Kidney (tissue), 14 donors: ENCODE results near the gene HOXC5. TPM values are rescaled to one million over a fixed set of nuclear protein-coding genes. Genes with fewer than 3 reads are reported as not detected.

Source experiments
- DNase-seq, 5 donors: peaks; one replicate each; pipeline ENCODE4 v3.0.0-alpha.2; 2013 to 2020
- FAIRE-seq: peaks from 2 replicates; lab custom pipeline; 2012; peaks lifted over from hg19 to GRCh38; lab: Jason Lieb, UNC
- H3K27ac ChIP-seq, 2 donors: one replicate each; pipeline ENCODE4 v1.7.0; 2013; ENCODE audit warnings: low read depth in 2 of 2, low read length in 2 of 2, inconsistent platforms in 1 of 2
- H3K27me3 ChIP-seq: one replicate; pipeline ENCODE4 v1.7.1; 2013; ENCODE audit warnings: low read length, inconsistent platforms; ENCODE audit not compliant: control insufficient read depth, insufficient read depth
- H3K36me3 ChIP-seq, 3 donors: one replicate each; pipeline versions ENCODE4 v1.7.0 to v1.7.1; 2013; ENCODE audit warnings: low read length in 3 of 3, control low read depth in 1 of 3, inconsistent platforms in 1 of 3; ENCODE audit not compliant: insufficient read depth in 3 of 3, control insufficient read depth in 2 of 3
- H3K4me1 ChIP-seq, 3 donors: one replicate each; pipeline versions ENCODE4 v1.7.0 to v1.7.1; 2013; ENCODE audit warnings: low read length in 3 of 3, inconsistent platforms in 1 of 3, low read depth in 1 of 3; ENCODE audit not compliant: control insufficient read depth in 2 of 3, insufficient read depth in 2 of 3
- H3K4me3 ChIP-seq, 3 donors: one replicate each; pipeline versions ENCODE4 v1.7.0 to v1.8.1; 2013; ENCODE audit warnings: low read length in 3 of 3, control low read depth in 1 of 3, inconsistent platforms in 1 of 3
- H3K9ac ChIP-seq, 3 donors: one replicate each; pipeline versions ENCODE4 v1.7.0 to v1.7.1; 2013; ENCODE audit warnings: low read length in 3 of 3, control low read depth in 1 of 3, inconsistent platforms in 1 of 3
- H3K9me3 ChIP-seq, 3 donors: one replicate each; pipeline versions ENCODE4 v1.7.0 to v1.7.1; 2013; ENCODE audit warnings: low read length in 3 of 3, control low read depth in 1 of 3, inconsistent platforms in 1 of 3; ENCODE audit not compliant: control insufficient read depth in 2 of 3, insufficient read depth in 1 of 3
- intact Hi-C: fragments of 100-400 bp; cut with DNase I; formaldehyde crosslinking; loops from one replicate; pipeline ENCODE4 v1.11.1; 2022
- polyA plus RNA-seq: library from polyadenylated mRNA; stranded (reverse); fragments of 350-450 nt; fragmentation: Illumina TruSeq; extraction: RNeasy Lipid Tissue Mini Kit (QIAGEN cat#74804); gene quantifications from one replicate; pipeline ENCODE4 v1.2.3, GENCODE V29; 2014; ENCODE audit warnings: low read depth, low replicate concordance; ENCODE audit not compliant: insufficient read depth
- total RNA-seq: library from RNA; stranded (reverse); fragmentation: NEBNext Ultra II Directional; extraction: Animal tissue kit (Norgen Biotek cat#: 25700); gene quantifications from one replicate; pipeline ENCODE4 v1.2.1, GENCODE V29; 2021
- TF ChIP-seq, protein P1 (sequence below): IDR thresholded peaks from 3 replicates; pipeline ENCODE4 v1.5.1; 2012; ENCODE audit warnings: mild to moderate bottlenecking, moderate library complexity, borderline replicate concordance; ENCODE audit not compliant: insufficient read depth; ENCODE audit errors: extremely low read depth
- donor health status: control.
- donor health status: control.
- donor health status: control.
- donor health status: control.
- donor health status: control.
- donor health status: DM: yes; HTN: yes; CAD: no.
- donor health status: Normal renal cell carcinoma (clear cell type).

HOXC5 gene
- total and polyA plus RNA-seq, 2 donors from 2014 or later, result 0.24 to 4.8 TPM

DNA sequence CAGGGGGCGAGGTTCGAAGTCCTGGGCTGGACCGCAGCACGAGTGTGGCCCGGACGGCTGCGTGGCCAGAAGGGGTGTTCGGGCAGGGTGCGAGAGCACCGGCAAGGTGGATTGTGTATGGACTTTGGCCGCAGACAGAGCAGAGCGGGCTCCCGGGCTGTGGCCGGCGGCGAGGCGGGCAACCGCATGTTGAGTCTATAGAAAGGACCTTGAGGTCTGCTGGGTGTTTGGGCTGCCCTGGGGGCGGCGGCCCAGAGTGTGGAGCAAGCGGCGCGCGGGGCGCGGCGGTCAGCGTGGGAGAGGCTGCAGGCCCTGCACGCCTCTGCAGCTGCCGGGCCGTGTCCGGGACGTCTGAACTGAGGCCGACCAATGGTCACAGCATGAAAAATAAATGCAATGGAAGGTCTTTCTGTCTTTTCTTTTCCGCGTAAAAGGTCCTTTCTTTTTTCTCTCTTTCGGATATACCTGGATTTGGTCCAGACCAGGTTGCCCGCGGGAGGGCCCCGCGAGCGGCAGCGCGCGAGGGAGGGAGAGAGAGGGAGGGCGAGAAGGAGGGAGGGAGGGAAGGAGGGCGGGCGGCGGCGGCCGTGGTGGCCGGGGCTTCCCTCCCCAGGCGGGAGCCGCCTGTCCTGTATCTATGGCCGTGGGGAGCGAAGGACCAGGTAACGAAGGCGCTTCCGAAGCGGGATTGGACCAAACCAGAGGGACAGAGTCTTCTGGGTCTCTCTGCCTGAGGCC is 38.4 kb upstream of the HOXC5 start:
- H3K27me3 ChIP-seq, result peaks cover 3% of the 10 kb centered on the region
- H3K4me1 ChIP-seq, result peaks cover 0 to 24% (median 18%) of the 10 kb centered on the region in 3 donors
- peak overlapping the region; percentile 71 to 95 (median 91) for H3K9ac ChIP-seq
- no peaks in the 10 kb centered on the region for H3K9me3 ChIP-seq
- intact Hi-C loops, result no loop called here
- DNase-seq (peak in 4 of 5 donors; percentile 60 to 80 (median 78)), FAIRE-seq (no peak)
- H3K4me3 ChIP-seq, result peak overlapping the region; percentile 67 to 88 (median 75)
- TF ChIP-seq, protein P1, sequence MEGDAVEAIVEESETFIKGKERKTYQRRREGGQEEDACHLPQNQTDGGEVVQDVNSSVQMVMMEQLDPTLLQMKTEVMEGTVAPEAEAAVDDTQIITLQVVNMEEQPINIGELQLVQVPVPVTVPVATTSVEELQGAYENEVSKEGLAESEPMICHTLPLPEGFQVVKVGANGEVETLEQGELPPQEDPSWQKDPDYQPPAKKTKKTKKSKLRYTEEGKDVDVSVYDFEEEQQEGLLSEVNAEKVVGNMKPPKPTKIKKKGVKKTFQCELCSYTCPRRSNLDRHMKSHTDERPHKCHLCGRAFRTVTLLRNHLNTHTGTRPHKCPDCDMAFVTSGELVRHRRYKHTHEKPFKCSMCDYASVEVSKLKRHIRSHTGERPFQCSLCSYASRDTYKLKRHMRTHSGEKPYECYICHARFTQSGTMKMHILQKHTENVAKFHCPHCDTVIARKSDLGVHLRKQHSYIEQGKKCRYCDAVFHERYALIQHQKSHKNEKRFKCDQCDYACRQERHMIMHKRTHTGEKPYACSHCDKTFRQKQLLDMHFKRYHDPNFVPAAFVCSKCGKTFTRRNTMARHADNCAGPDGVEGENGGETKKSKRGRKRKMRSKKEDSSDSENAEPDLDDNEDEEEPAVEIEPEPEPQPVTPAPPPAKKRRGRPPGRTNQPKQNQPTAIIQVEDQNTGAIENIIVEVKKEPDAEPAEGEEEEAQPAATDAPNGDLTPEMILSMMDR, result no peak
- no peaks in the 10 kb centered on the region for H3K36me3 ChIP-seq
- peak overlapping the region; percentile 87 to 93 for H3K27ac ChIP-seq

DNA sequence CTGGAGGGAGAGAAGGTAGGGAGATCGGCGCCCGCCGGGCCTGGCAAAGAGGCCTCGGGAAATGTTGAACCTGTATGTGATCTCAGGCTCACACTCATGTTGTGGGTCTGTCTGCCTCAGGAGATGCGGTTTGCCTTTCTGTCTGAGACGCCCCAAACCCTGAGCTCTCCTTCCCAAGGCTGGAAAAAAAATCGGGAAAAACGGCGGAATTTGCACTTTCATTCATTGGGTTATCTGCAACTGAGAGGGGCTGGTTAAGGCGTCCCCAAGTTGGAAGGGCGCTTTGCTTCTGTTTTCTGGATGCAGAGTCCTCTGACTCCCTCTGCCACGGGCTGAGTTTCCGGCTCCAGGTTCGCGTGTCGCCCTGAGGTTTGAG is 37.9 kb upstream of the HOXC5 start:
- peaks cover 0 to 22% (median 18%) of the 10 kb centered on the region in 3 donors for H3K4me1 ChIP-seq
- H3K9me3 ChIP-seq, result no peaks in the 10 kb centered on the region
- H3K4me3 ChIP-seq, result peak overlapping the region; percentile 67 to 88 (median 75)
- intact Hi-C loops, result no loop called here
- no peak for DNase-seq
- no peaks in the 10 kb centered on the region for H3K36me3 ChIP-seq
- peak overlapping the region; percentile 87 to 93 for H3K27ac ChIP-seq
- TF ChIP-seq, protein P1, result no peak
- H3K9ac ChIP-seq, result peak overlapping the region; percentile 71 to 95 (median 91)
- FAIRE-seq, result no peak
- peaks cover 3% of the 10 kb centered on the region for H3K27me3 ChIP-seq

DNA sequence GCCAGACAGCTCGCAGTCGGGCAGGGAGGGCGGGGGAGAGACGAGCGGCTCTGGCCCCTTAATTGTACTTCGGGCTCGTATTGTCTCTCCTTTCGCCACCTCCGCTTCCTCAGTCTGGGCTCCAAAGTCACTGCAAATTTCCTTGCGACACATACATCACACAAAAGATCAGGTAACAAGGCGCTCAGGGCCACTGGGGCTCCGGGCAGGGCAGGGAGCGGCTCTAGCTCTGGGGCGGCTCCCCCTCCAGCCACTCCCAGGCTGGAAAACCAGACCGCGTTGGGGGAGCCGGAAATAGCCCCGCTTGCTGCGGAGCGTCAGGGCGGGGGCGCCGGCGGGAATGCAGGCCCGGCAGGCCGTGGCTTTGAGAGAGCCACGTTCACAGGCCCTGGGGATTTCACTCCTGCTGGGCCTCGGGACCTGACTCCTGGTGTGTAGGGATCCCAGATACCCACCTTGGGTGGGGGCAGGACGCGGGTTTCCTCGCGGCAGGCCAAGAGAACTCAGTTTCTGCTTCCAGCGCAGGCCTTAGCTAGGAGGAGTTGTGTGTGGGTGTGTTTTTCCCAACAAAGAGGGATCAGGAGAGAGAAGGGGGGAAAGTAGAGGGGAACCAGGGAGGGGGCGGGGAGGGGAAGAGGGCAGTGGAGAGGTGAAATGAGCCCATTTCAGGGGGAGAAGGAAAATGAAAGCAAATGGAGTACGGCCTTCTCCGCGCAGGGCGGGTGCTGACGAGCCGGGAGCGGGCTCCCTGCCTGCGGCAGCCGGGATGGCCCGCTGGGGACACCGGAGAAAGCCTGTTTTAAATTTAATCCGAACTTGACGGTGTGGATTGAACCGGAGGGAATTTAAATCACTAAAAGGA is 37.2 kb upstream of the HOXC5 start:
- DNase-seq (peak; percentile 74 to 93 (median 82)), FAIRE-seq (no peak)
- Histone ChIP-seq H3K27ac (peak overlapping the region; percentile 87 to 93), H3K27me3 (peaks cover 3% of the 10 kb centered on the region), H3K9ac (peak overlapping the region; percentile 71 to 95 (median 72)), H3K36me3 (no peaks in the 10 kb centered on the region), H3K9me3 (no peaks in the 10 kb centered on the region), H3K4me1 (peaks cover 0 to 22% (median 18%) of the 10 kb centered on the region in 3 donors), H3K4me3 (peak overlapping the region; percentile 67 to 88 (median 75))
- intact Hi-C loops, result no loop called here
- TF ChIP-seq, protein P1, result no peak
